COLO668 (cell line): ENCODE results near the gene KCTD5.
"Not testable (repeated sequence)": the region's sequence is repeated elsewhere in the genome, so short reads cannot be mapped to it uniquely, and the experiment has no call there.

Source experiments
- DNase-seq: peaks from one replicate; lab custom pipeline; 2025; ENCODE audit not compliant: unreplicated experiment; lab: John Stamatoyannopoulos, UW

Gene KCTD5

GRCh38 chr16:2682209-2683021, at the start of gene KCTD5:
Gene KCTD5, plus strand, starts transcription at chr16:2682523. Its CDS starts 26 bp downstream, at chr16:2682549.
- peak; percentile 97 for DNase-seq

GRCh38 chr16:2639071-2639721, 43.1 kb upstream of the KCTD5 start:
- DNase-seq: not testable (repeated sequence)

- not testable (repeated sequence) for DNase-seq
Observed at GRCh38 chr16:2639722-2640072, 42.6 kb upstream of the KCTD5 start.

GRCh38 chr16:2642561-2642960, 39.8 kb upstream of the KCTD5 start:
- DNase-seq: not testable (repeated sequence)

- DNase-seq: not testable (repeated sequence)
Observed at GRCh38 chr16:2644754-2645453, 37.4 kb upstream of the KCTD5 start.

GRCh38 chr16:2651268-2651871, 31.0 kb upstream of the KCTD5 start:
- DNase-seq: not testable (repeated sequence)

GRCh38 chr16:2653915-2654314, 28.4 kb upstream of the KCTD5 start:
- DNase-seq: not testable (repeated sequence)

- not testable (repeated sequence) for DNase-seq
Observed at GRCh38 chr16:2654949-2655348, 27.4 kb upstream of the KCTD5 start.

GRCh38 chr16:2656985-2657384, 25.3 kb upstream of the KCTD5 start:
- DNase-seq: no peak

- not testable (repeated sequence) for DNase-seq
Observed at GRCh38 chr16:2657803-2658202, 24.5 kb upstream of the KCTD5 start.

- DNase-seq: peak; percentile 60
Observed at GRCh38 chr16:2659560-2659959, 22.8 kb upstream of the KCTD5 start.

GRCh38 chr16:2660014-2660662, 22.2 kb upstream of the KCTD5 start:
- not testable (repeated sequence) for DNase-seq

GRCh38 chr16:2660755-2661373, 21.5 kb upstream of the KCTD5 start:
- DNase-seq: not testable (repeated sequence)

GRCh38 chr16:2663553-2664546, 18.5 kb upstream of the KCTD5 start:
- no peak for DNase-seq

GRCh38 chr16:2664574-2664982, 17.7 kb upstream of the KCTD5 start:
- DNase-seq: no peak

GRCh38 chr16:2666671-2667070, 15.7 kb upstream of the KCTD5 start:
- not testable (repeated sequence) for DNase-seq

- DNase-seq: not testable (repeated sequence)
Observed at GRCh38 chr16:2669587-2669986, 12.7 kb upstream of the KCTD5 start.

GRCh38 chr16:2670017-2670416, 12.3 kb upstream of the KCTD5 start:
- DNase-seq: peak; percentile 46

- not testable (repeated sequence) for DNase-seq
Observed at GRCh38 chr16:2671193-2671592, 11.1 kb upstream of the KCTD5 start.
